ENCODE results near the gene CD46.
"Not testable (repeated sequence)": the region's sequence is repeated elsewhere in the genome, so short reads cannot be mapped to it uniquely, and the experiment has no call there.

The CD46 gene

GRCh38 chr1:207750631-207751305 is 1.1 kb upstream of the CD46 start:
- DNase-seq (ENCODE audit: low spot score), result peak; percentile 3

GRCh38 chr1:207751463-207751789 is 428 bp upstream of the CD46 start:
- DNase-seq (ENCODE audit: low spot score), result not testable (repeated sequence)

- DNase-seq (ENCODE audit: low spot score), result peak; percentile 20
Observed at GRCh38 chr1:207752456-207752998, 673 bp downstream of the CD46 start.

- DNase-seq (ENCODE audit: low spot score), result no peak
Observed at GRCh38 chr1:207753611-207754010, 1.8 kb downstream of the CD46 start.

GRCh38 chr1:207754011-207754410 is 2.2 kb downstream of the CD46 start:
- DNase-seq (ENCODE audit: low spot score), result no peak

- DNase-seq (ENCODE audit: low spot score), result no peak
Observed at GRCh38 chr1:207754974-207755700, 3.3 kb downstream of the CD46 start.

- no peak for DNase-seq (ENCODE audit: low spot score)
Observed at GRCh38 chr1:207755846-207756693, 4.2 kb downstream of the CD46 start.

- DNase-seq (ENCODE audit: low spot score), result no peak
Observed at GRCh38 chr1:207762622-207763021, 10.8 kb downstream of the CD46 start.

- DNase-seq (ENCODE audit: low spot score), result no peak
Observed at GRCh38 chr1:207763091-207763490, 11.2 kb downstream of the CD46 start.

GRCh38 chr1:207763972-207764371 is 12.1 kb downstream of the CD46 start:
- DNase-seq (ENCODE audit: low spot score), result no peak

GRCh38 chr1:207766569-207766968 is 14.7 kb downstream of the CD46 start:
- no peak for DNase-seq (ENCODE audit: low spot score)

GRCh38 chr1:207770514-207770913 is 18.7 kb downstream of the CD46 start:
- not testable (repeated sequence) for DNase-seq (ENCODE audit: low spot score)

GRCh38 chr1:207776045-207776444 is 24.2 kb downstream of the CD46 start:
- DNase-seq (ENCODE audit: low spot score), result not testable (repeated sequence)

- not testable (repeated sequence) for DNase-seq (ENCODE audit: low spot score)
Observed at GRCh38 chr1:207777412-207777811, 25.6 kb downstream of the CD46 start.

- no peak for DNase-seq (ENCODE audit: low spot score)
Observed at GRCh38 chr1:207779008-207779407, 27.2 kb downstream of the CD46 start.

- DNase-seq (ENCODE audit: low spot score), result no peak
Observed at GRCh38 chr1:207781312-207781711, 29.5 kb downstream of the CD46 start.

- no peak for DNase-seq (ENCODE audit: low spot score)
Observed at GRCh38 chr1:207787776-207788175, 35.9 kb downstream of the CD46 start.

- no peak for DNase-seq (ENCODE audit: low spot score)
Observed at GRCh38 chr1:207789386-207789785, 37.5 kb downstream of the CD46 start.

GRCh38 chr1:207789792-207790787 is 38.2 kb downstream of the CD46 start:
- no peak for DNase-seq (ENCODE audit: low spot score)

GRCh38 chr1:207791290-207791689 is 39.4 kb downstream of the CD46 start:
- no peak for DNase-seq (ENCODE audit: low spot score)

GRCh38 chr1:207793327-207793726 is 41.5 kb downstream of the CD46 start:
- DNase-seq (ENCODE audit: low spot score), result no peak

All from globus pallidus (tissue), 1 donor.